Sigmoid colon (tissue), 4 donors: ENCODE data around the gene DSCAML1.

Experiments
- CTCF ChIP-seq, 4 experiments: fragments of 450-650 bp in 3 of 4; fragments of 200-600 bp in 1 of 4; IDR thresholded peaks; one replicate each; pipeline ENCODE4 v1.5.1; 2016 to 2019; ENCODE audit warnings: antibody characterized with exemption in 4 of 4, mild to moderate bottlenecking in 3 of 4, moderate library complexity in 2 of 4
- POLR2A ChIP-seq, 2 donors: fragments of 450-650 bp; IDR thresholded peaks; one replicate each; pipeline ENCODE4 v1.6.1; 2016; ENCODE audit warnings: antibody characterized with exemption in 2 of 2, mild to moderate bottlenecking in 2 of 2, moderate library complexity in 2 of 2
- POLR2AphosphoS5 ChIP-seq, 4 donors: sonication (generic); formaldehyde crosslinking; IDR thresholded peaks; one replicate each; pipeline ENCODE4 v1.6.1; 2017; ENCODE audit warnings: antibody characterized with exemption in 4 of 4

GRCh38 chr11:117701781-117702180 lies 95.2 kb downstream of the DSCAML1 start:
- TF ChIP-seq CTCF (IDR thresholded peaks at IDR 0.05) (no peak), POLR2A (IDR thresholded peaks at IDR 0.05) (no peak), POLR2AphosphoS5 (IDR thresholded peaks at IDR 0.05) (no peak)
